GM18505 (cell line): ENCODE results near the gene SLC4A11.

Source experiments
- ATAC-seq: cut with Tn5 transposase; IDR thresholded peaks from one replicate; pipeline ENCODE4 v1.9.1; 2021; ENCODE audit not compliant: unreplicated experiment
- POLR2A ChIP-seq: IDR thresholded peaks from 4 replicates; pipeline ENCODE4 v1.6.1; 2011; ENCODE audit warnings: borderline replicate concordance; ENCODE audit not compliant: insufficient read depth, insufficient read length; ENCODE audit errors: extremely low read depth

Gene SLC4A11

DNA sequence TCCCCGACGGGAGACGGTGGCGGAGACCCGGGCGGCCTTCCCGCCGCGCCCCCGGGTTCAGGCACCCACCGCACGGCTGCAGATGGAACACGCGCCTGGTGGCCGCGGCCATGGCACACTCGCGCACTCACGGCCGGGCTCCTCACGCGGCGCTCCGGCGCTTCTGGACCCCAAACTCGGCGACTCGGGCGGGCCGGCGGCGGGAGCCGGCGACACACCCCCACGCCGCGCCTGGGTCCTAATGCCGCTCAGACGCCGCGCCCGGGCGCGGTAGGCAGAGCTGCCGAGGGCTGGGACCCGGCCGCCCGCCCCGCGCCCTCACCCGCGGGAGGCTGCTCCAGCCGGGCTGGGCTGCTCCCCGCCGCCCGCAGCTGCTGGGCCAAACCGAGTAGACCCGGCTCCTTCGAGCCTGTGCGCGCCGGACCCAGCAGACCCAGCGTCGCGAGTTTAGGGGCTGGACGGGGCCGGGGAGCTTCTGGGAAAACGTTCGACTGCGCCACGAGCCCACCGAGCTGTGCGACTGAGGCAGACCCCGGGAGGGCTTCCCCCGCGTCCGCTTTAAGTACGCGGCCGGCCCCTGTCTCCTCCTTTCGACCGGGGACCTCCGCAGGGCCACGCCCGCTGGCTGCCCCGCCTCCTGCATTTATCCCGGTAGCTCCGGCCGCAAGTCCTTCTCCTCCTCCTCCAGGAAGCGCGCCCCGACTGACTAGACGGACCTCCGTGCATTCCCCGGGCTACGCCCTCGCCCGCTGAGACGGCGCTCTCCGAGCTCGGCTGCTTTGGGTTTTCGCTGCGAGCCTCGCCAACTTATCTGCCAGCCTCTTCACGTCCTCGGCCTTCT lies at the start of gene SLC4A11:
TSS of gene SLC4A11 (minus strand) at position 165 of the 841 bp plus-strand sequence. CDS start at position 112, 53 bp downstream.
- ATAC-seq, result no peak
- TF ChIP-seq POLR2A, result no peak

DNA sequence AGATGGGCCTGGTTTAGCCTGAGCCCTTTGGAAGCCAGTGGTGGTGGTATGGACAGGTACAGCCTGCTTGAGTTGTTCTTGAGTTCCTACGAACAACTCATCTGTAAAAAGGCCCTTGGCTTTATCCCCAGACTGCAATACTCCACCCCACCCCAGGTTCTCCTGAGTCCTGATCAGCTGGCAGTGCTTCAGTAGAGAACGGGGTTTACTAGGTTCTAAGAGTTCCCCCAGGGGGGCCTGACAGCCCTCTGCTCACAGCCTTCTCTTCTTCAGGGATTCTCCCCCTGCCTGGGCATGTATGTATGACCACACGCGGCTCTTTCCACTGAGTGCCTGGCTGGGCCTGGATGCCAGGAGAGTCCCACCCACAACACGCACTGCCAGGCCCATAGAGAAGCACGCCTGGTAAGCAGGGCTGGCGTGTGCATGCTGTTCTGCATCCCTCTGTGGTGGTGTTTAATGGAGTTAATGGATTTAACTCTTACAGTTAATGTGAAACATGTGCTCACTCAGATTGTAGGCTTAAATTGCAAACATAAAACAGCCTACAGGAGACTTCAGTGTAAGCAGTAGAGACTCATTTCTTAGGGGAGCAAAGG lies 44.3 kb upstream of the SLC4A11 start:
- no peak for TF ChIP-seq POLR2A
- ATAC-seq, result no peak

DNA sequence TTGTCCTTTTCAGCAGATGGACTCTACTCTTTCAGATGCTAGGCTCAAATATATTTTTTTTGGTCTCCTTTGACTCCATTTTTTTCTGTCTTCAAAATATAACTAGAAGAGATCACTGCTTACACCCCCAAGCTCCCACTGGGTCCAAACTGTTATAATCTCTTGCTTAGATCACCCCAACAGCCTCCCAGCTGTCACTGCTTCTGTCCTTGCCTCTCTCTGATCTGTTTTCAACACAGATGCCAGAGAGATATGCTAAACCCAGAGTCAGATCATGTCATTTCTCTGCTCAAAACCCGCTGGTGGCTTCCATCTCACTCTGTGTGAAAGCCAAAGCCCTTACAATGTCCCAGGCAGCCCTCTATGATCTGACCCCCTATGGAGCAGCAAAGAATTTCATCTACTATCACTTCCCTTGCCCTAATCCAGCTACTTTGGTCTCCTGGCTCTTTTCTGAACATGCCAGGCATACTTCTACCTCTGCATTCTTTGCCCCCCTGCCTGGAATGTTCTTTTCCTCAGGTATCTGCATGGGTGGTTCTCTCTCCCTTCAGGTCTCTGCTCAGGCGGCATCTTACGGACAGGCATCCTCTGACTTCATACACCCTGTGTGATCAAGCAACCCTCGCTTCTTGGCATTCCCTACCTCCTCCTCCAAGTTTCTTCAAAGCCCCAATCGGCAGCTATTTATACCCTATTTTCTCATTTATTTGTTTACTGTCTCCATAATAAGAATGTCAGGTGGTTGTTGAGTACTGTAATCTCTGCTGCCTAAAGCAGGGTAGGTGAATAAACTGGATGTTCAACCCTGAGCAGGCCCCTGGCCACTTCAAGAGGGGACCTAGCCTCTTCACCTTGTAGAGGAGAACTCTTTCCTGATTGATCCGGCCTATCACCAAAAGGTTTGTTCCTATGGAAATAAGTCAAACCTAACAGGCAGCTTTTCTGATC lies 43.6 kb upstream of the SLC4A11 start:
- TF ChIP-seq POLR2A, result no peak
- ATAC-seq, result no peak

DNA sequence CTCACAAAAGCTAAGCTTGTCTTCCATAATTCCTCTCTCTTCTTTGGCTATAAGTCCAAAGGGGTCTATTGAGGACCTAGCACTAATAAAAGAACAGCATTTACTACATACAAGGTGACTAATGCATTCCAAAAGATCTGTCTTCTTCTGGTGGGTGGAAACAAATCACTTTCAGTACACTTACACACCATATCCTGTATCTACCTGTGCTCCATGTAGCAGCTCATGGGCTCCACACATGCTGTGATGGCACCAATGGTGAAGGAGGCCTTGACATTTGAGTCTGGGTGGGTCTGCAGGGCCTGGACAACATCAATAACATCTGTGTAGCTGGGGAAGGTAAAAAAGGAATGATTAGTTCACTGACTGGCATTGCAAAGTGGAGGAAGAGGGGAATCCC lies 42.4 kb upstream of the SLC4A11 start:
- no peak for TF ChIP-seq POLR2A
- ATAC-seq, result no peak

DNA sequence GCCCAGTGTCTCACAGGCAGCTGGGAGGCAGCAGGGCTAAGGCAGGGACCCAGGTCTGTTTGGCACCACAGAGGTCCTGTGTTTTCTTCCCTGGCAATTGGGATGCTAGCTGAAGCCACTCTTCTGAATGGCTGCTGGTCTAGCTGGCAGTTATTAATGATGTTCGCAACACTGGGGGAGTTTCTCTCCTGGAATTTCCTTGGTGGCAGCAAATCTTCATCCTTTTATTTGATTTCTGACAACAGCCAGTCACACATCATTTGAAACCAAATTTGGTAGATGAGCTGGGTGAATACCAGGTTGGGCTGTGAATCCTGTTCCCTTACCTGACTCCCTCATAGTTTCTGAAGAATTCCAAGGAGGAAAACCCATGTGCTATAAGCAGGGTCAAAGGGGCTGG lies 40.8 kb upstream of the SLC4A11 start:
- no peak for TF ChIP-seq POLR2A
- ATAC-seq, result no peak

DNA sequence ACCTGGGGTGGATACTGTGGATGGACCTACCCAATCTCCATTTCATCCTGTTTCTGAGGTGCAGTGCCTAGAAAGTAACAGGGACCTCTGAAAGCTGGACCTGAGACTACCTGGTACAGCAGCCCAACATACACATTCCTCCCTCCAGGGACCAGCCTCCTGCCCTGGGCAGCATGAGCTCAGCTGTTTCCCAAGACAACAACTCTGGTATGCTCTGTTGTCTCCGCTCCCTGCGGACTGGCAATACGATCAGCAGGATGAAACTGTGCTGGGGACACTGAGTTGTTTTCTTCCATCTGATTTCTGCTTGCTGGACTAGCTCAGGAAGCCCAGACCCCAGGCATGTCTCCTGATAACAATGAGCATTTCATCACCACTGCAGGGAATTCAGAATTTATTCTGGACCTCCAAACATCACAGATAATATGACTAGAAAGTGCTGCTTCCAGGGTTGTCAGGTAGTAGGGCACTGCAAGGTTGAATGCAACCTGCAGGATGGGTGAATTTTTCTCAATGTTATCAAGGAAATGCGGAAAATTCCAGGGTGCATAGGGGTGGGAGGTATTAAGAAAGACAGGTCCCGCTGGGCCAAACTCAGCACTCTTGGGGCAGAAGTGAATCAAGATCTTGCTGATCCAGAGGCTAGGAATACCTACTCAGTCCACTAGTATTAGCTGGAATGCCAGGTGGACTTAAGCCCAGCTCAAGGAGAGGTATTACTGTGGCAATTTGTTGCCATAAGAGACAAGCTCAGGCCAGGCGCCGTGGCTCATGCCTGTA lies 38.9 kb upstream of the SLC4A11 start:
- ATAC-seq, result no peak
- TF ChIP-seq POLR2A, result no peak

DNA sequence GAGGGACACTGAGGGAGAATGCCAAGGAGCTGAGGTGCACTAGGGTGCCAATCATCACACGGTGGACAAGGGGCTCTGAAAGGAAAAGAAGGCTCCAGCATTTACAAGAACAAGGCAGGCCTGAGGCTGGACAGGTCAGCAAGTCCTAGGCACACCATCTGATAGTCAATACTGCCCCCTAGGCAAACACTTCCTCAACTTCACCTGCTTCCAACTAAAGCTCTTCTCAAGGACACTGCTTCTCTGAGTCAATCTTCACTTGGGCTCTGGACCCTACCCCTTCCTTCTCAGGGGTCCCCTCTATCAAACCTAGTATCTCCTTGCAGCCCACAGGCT lies 37.7 kb upstream of the SLC4A11 start:
- TF ChIP-seq POLR2A, result no peak
- ATAC-seq, result no peak

DNA sequence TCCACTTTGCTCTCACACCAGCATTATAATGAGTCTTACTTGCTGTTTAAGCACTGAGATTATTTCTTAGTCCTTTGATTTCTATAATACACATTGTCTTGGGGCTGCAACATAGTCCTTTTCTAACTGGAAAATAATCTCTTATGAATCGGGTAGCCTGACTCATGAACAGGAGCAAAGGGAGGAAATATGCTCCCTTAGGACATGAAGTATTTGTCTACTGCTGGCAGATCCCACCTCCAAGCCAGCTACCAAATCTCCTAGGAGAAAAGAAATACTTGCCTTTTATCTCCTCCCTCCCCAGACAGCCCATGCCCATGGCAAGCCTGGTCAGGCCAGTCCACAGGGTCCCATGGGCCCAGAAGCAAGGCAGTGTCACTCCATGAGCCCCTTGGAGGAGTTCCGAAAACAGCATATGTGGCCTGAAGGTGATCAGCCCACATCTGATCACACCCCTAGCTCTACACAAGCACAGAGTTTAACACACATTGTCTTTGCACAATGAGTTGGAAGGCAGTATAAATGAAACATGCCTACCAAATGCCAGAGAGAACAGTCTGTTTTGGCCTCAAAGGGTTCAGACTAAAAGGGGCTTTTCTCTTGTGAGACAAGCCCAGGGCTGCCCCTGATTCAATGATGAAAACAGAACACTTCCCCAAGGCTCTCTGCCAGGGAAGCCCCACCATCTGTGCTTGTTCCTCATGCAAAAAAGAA lies 37.1 kb upstream of the SLC4A11 start:
- TF ChIP-seq POLR2A, result no peak

DNA sequence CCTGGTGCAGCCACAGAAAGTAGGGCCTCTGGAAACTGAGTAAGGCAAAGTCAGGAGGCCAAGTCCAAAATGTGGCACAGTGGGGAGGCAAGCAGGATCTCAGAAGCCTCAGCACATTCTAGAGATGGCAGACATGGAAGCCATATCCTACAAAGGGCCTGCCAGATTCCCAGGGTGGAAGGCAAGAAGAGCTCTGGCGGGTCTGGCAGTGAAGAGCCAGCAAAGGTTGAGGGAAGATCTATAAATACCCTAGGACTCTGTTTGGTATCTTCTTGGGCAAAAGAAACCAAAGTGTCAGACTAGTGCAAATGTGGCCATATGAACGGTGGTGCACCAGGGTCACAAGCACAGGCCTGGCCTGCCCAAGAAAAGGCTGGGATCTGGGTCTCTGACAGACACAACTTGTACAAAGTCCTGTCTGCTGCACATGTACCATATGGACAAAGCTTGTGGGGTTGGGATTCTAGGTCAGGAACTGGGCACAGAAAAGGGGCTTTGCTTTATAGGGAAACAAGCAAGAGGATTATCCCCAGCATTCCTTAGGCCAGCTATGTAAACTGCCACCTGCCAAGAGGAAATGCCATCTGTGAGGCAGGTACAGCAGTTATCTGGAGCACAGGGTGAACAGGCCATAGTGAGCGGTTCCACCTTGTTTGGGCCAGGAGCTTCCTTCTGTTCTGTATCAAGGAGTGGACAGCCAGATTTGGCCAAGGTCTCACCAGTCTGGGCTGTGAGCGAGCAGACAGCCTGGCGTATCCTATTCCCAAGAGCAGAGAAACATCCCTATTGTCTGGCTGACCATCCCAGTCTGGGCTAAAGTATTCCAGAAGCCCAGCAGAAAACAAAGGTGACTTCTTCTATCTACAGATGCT lies 36.3 kb upstream of the SLC4A11 start:
- ATAC-seq, result no peak
- TF ChIP-seq POLR2A, result no peak

More for the DNA sequence above, 37.1 kb upstream of the SLC4A11 start:
- no peak for ATAC-seq

DNA sequence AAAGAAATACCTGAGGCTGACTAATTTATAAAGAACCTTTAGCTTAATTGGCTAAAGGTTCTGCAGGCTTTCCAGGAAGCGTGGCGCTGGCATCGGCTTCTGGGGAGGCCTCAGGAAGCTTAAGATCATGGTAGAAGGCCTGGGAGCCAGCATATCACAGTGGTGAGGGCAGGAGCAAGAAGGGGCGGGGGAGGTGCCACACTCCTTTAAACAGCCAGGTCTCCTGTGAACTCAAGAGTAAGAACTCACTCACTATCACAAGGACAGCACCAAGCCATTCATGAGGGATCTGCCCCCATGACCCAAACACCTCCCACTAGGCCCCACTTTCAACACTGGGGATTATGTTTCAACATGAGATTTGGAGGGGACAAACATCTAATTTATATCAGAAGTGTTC lies 34.4 kb upstream of the SLC4A11 start:
- no peak for TF ChIP-seq POLR2A
- no peak for ATAC-seq

DNA sequence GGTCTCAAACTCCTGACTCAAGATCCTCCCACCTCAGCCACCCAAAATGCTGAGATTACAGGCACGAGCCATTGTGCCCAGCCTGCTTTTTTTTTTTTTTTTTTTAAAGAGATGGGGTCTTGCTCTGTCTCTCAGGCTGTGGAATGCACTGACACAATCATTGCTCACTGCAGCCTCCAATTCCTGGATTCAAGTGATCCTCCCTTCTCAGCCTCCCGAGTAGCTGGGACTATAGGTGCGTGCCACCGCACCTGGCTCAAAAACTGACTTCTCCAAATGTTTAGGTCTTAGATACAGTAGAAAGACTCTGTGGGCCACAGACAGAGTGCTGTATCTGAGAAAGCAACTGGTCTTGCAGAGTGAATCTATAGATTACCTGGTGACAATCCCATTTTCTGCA lies 31.1 kb upstream of the SLC4A11 start:
- ATAC-seq, result no peak
- no peak for TF ChIP-seq POLR2A
